ENCODE results near the gene E4F1. TPM values are rescaled to one million over a fixed set of nuclear protein-coding genes. Genes with fewer than 3 reads are reported as not detected.

E4F1 gene
- polyA plus RNA-seq, 3 donors: 4.9 to 50.9 (median 5.8) TPM

GRCh38 chr16:2198283-2198682 lies 25.1 kb upstream of the E4F1 start:
- Histone ChIP-seq H3K27me3 (ENCODE audit: control insufficient read depth in 2 of 2, insufficient read depth in 2 of 2, low read length in 2 of 2) (peaks cover 35 to 56% of the 10 kb centered on the region in 2 donors), H3K4me2 (replicated peaks; ENCODE audit: extremely low read depth, low read length, poor library complexity, severe bottlenecking) (no peak overlapping the region)
- WGBS (ENCODE audit: insufficient coverage): no CpG with 5 or more reads among the region's 4 CpGs

GRCh38 chr16:2199095-2199494 lies 24.3 kb upstream of the E4F1 start:
- H3K9me3 ChIP-seq (replicated peaks in 1 of 2; ENCODE audit: control insufficient read depth in 1 of 2, insufficient read depth in 1 of 2, low read length in 2 of 2): peaks cover 0 to 7% of the 10 kb centered on the region in 2 donors
- Mint-ChIP-seq H3K36me3 (no peaks in the 10 kb centered on the region), H3K27me3 (ENCODE audit: low read depth in 3 of 3) (peaks cover 45 to 69% (median 47%) of the 10 kb centered on the region in 3 donors), H3K4me1 (peaks cover 5% of the 10 kb centered on the region), H3K27ac (peak overlapping the region in 1 of 7 donors; percentile 46), H3K9me3 (peaks cover 0 to 18% (median 6%) of the 10 kb centered on the region in 7 donors), H3K4me3 (peak overlapping the region in 1 of 2 donors; percentile 62)
- H3K4me2 ChIP-seq (replicated peaks; ENCODE audit: extremely low read depth, low read length, poor library complexity, severe bottlenecking): no peak overlapping the region
- H3K9ac ChIP-seq (ENCODE audit: insufficient read depth, low read length, poor library complexity, severe bottlenecking): no peak overlapping the region
- no peaks in the 10 kb centered on the region for H3K79me2 ChIP-seq (ENCODE audit: insufficient read depth, low read length)
- no peak overlapping the region for H3K4me3 ChIP-seq (replicated peaks in 1 of 3; ENCODE audit: low read depth in 2 of 3, low read length in 3 of 3)
- H3K27ac ChIP-seq (ENCODE audit: low read depth in 1 of 2, low read length in 2 of 2): no peak overlapping the region
- intact Hi-C loops (cut with micrococcal nuclease): loop anchor here in 1 of 2 donors (5.0 kb wide), 1 partner anchor 53 kb away; the partner anchor contains the start of gene ECI1
- WGBS (ENCODE audit: insufficient coverage): 95% methylated on average over 5 of the region's 5 CpGs
- H3K4me1 ChIP-seq (ENCODE audit: control insufficient read depth in 1 of 2, insufficient read depth in 2 of 2, low read length in 2 of 2): peaks cover 3 to 7% of the 10 kb centered on the region in 2 donors
- no peak for TF ChIP-seq CTCF (IDR thresholded peaks at IDR 0.05)
- H3K36me3 ChIP-seq (replicated peaks in 1 of 2; ENCODE audit: control insufficient read depth in 1 of 2, insufficient read depth in 2 of 2, low read length in 2 of 2): no peaks in the 10 kb centered on the region
- no peaks in the 10 kb centered on the region for H4K20me1 ChIP-seq (ENCODE audit: insufficient read depth, low read length)
- DNase-seq: no peak
- peaks cover 35 to 48% of the 10 kb centered on the region in 2 donors for H3K27me3 ChIP-seq (ENCODE audit: control insufficient read depth in 2 of 2, insufficient read depth in 2 of 2, low read length in 2 of 2)
- no peak overlapping the region for H2AFZ ChIP-seq (ENCODE audit: insufficient read depth, low read depth, low read length, poor library complexity, severe bottlenecking)

More at GRCh38 chr16:2198283-2198682, 25.1 kb upstream of the E4F1 start:
- no peak overlapping the region for H2AFZ ChIP-seq (ENCODE audit: insufficient read depth, low read depth, low read length, poor library complexity, severe bottlenecking)
- peaks cover 3 to 7% of the 10 kb centered on the region in 2 donors for H3K4me1 ChIP-seq (ENCODE audit: control insufficient read depth in 1 of 2, insufficient read depth in 2 of 2, low read length in 2 of 2)
- H3K27ac Mint-ChIP-seq: no peak overlapping the region
- H3K36me3 Mint-ChIP-seq: no peaks in the 10 kb centered on the region
- no peak for TF ChIP-seq CTCF (IDR thresholded peaks at IDR 0.05)
- H3K4me3 ChIP-seq (replicated peaks in 1 of 3; ENCODE audit: low read depth in 2 of 3, low read length in 3 of 3): no peak overlapping the region
- intact Hi-C loops (cut with micrococcal nuclease): loop anchor here in 1 of 2 donors (5.0 kb wide), 1 partner anchor 54 kb away; the partner anchor contains the start of gene ECI1
- DNase-seq: no peak
- peak overlapping the region in 1 of 2 donors; percentile 76 for H3K4me3 Mint-ChIP-seq
- peaks cover 0 to 7% of the 10 kb centered on the region in 2 donors for H3K9me3 ChIP-seq (replicated peaks in 1 of 2; ENCODE audit: control insufficient read depth in 1 of 2, insufficient read depth in 1 of 2, low read length in 2 of 2)
- H3K27ac ChIP-seq (ENCODE audit: low read depth in 1 of 2, low read length in 2 of 2): no peak overlapping the region
- H3K79me2 ChIP-seq (ENCODE audit: insufficient read depth, low read length): no peaks in the 10 kb centered on the region
- H3K27me3 Mint-ChIP-seq (ENCODE audit: low read depth in 3 of 3): peaks cover 52 to 77% (median 55%) of the 10 kb centered on the region in 3 donors
- peaks cover 0 to 18% (median 6%) of the 10 kb centered on the region in 7 donors for H3K9me3 Mint-ChIP-seq
- no peaks in the 10 kb centered on the region for H4K20me1 ChIP-seq (ENCODE audit: insufficient read depth, low read length)
- no peak overlapping the region for H3K9ac ChIP-seq (ENCODE audit: insufficient read depth, low read length, poor library complexity, severe bottlenecking)
- peaks cover 4% of the 10 kb centered on the region for H3K4me1 Mint-ChIP-seq
- no peaks in the 10 kb centered on the region for H3K36me3 ChIP-seq (replicated peaks in 1 of 2; ENCODE audit: control insufficient read depth in 1 of 2, insufficient read depth in 2 of 2, low read length in 2 of 2)
